Kidney (tissue), 22 donors: ENCODE results near the gene BTNL9. TPM values are rescaled to one million over a fixed set of nuclear protein-coding genes. Genes with fewer than 3 reads are reported as not detected.

ENCODE experiments used
- DNase-seq, 5 donors: peaks; one replicate each; pipeline ENCODE4 v3.0.0-alpha.2; 2013 to 2020
- FAIRE-seq: peaks from 2 replicates; lab custom pipeline; 2012; peaks lifted over from hg19 to GRCh38; lab: Jason Lieb, UNC
- H3K27ac ChIP-seq, 2 donors: one replicate each; pipeline ENCODE4 v1.7.0; 2013; ENCODE audit warnings: low read depth in 2 of 2, low read length in 2 of 2, inconsistent platforms in 1 of 2
- H3K27me3 ChIP-seq: one replicate; pipeline ENCODE4 v1.7.1; 2013; ENCODE audit warnings: low read length, inconsistent platforms; ENCODE audit not compliant: control insufficient read depth, insufficient read depth
- H3K36me3 ChIP-seq, 3 donors: one replicate each; pipeline versions ENCODE4 v1.7.0 to v1.7.1; 2013; ENCODE audit warnings: low read length in 3 of 3, control low read depth in 1 of 3, inconsistent platforms in 1 of 3; ENCODE audit not compliant: insufficient read depth in 3 of 3, control insufficient read depth in 2 of 3
- H3K4me1 ChIP-seq, 3 donors: one replicate each; pipeline versions ENCODE4 v1.7.0 to v1.7.1; 2013; ENCODE audit warnings: low read length in 3 of 3, inconsistent platforms in 1 of 3, low read depth in 1 of 3; ENCODE audit not compliant: control insufficient read depth in 2 of 3, insufficient read depth in 2 of 3
- H3K4me3 ChIP-seq, 3 donors: one replicate each; pipeline versions ENCODE4 v1.7.0 to v1.8.1; 2013; ENCODE audit warnings: low read length in 3 of 3, control low read depth in 1 of 3, inconsistent platforms in 1 of 3
- H3K9ac ChIP-seq, 3 donors: one replicate each; pipeline versions ENCODE4 v1.7.0 to v1.7.1; 2013; ENCODE audit warnings: low read length in 3 of 3, control low read depth in 1 of 3, inconsistent platforms in 1 of 3
- H3K9me3 ChIP-seq, 3 donors: one replicate each; pipeline versions ENCODE4 v1.7.0 to v1.7.1; 2013; ENCODE audit warnings: low read length in 3 of 3, control low read depth in 1 of 3, inconsistent platforms in 1 of 3; ENCODE audit not compliant: control insufficient read depth in 2 of 3, insufficient read depth in 1 of 3
- intact Hi-C: fragments of 100-400 bp; cut with DNase I; formaldehyde crosslinking; loops from one replicate; pipeline ENCODE4 v1.11.1; 2022
- long read RNA-seq, 10 donors: library from polyadenylated mRNA in 1 of 10; unstranded in 1 of 10; transcript quantifications; one replicate each; pipeline ENCODE4 v2.0.0 and lab custom pipeline, GENCODE V29; 2021 to 2026
- polyA plus RNA-seq: library from polyadenylated mRNA; stranded (reverse); fragments of 350-450 nt; fragmentation: Illumina TruSeq; extraction: RNeasy Lipid Tissue Mini Kit (QIAGEN cat#74804); gene quantifications from one replicate; pipeline ENCODE4 v1.2.3, GENCODE V29; 2014; ENCODE audit warnings: low read depth, low replicate concordance; ENCODE audit not compliant: insufficient read depth
- total RNA-seq: library from RNA; stranded (reverse); fragmentation: NEBNext Ultra II Directional; extraction: Animal tissue kit (Norgen Biotek cat#: 25700); gene quantifications from one replicate; pipeline ENCODE4 v1.2.1, GENCODE V29; 2021
- TF ChIP-seq, protein P1 (sequence below): IDR thresholded peaks from 3 replicates; pipeline ENCODE4 v1.5.1; 2012; ENCODE audit warnings: mild to moderate bottlenecking, moderate library complexity, borderline replicate concordance; ENCODE audit not compliant: insufficient read depth; ENCODE audit errors: extremely low read depth
- donor health status: control.
- donor health status: control.
- donor health status: control.
- donor health status: control.
- donor health status: control.
- donor health status: DM: yes; HTN: yes; CAD: no.
- donor health status: Normal renal cell carcinoma (clear cell type).

BTNL9 gene
- 11.9 TPM for total RNA-seq
- polyA plus RNA-seq = 8.6 TPM
- long read RNA-seq, donor 1, partial matches to known transcripts = 0 of 1 reads
- long read RNA-seq, donor 1, other reads (novel, unspliced or antisense) = 0 of 1 reads
- long read RNA-seq, donor 2, partial matches to known transcripts = 0 of 1 reads
- long read RNA-seq, donor 2, other reads (novel, unspliced or antisense) = 0 of 1 reads
- long read RNA-seq, donor 3 = 0 reads
- long read RNA-seq, donor 4 = 0 reads
- long read RNA-seq, donor 5 = 0 reads
- long read RNA-seq, donor 6 = 0 reads
- long read RNA-seq, donor 7, partial matches to known transcripts = 5 of 20 reads
- long read RNA-seq, donor 7, other reads (novel, unspliced or antisense) = 12 of 20 reads
- long read RNA-seq, donor 8, partial matches to known transcripts = 0 of 1 reads
- long read RNA-seq, donor 8, other reads (novel, unspliced or antisense) = 0 of 1 reads
- long read RNA-seq, donor 9 = 0 reads
- long read RNA-seq, donor 10, partial matches to known transcripts = 0 of 1 reads
- long read RNA-seq, donor 10, other reads (novel, unspliced or antisense) = 0 of 1 reads

DNA sequence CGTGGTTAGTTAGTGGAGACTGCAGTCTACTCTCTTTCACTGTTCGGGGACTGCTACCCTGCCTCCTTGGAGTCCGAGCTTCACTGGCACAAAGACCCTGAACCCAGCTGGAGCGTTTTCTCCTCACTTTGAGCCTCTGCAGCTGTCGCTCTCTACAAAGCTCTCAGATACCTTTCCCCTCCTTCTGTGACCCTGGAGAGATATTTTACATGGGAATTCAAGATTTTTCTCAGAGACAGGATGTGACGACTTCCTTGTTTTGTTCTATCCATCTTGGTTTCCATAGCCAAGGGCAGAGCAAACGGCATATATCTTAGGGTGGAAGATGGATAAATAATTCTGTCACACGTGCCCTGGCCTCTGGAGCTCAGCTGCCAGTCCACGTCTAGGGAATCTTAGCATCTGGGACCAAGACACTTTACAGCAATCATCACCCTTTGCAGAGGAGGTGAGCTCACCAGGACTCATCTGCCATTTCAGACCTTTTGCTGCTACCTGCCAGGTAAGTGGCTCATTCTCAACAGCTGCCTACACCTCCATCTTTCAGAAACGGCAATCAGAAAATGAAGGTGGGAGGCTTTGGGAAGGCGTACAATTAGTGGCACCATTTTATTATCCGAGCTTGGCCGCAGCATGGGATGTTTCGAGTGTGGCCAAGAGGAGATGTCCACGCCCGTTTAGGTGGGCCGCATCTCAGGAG, at the start of gene BTNL9:
TSS of gene BTNL9 (plus strand) at position 336 of the 700 bp plus-strand sequence. CDS start 5,224 bp downstream, outside the sequence.
- H3K27ac ChIP-seq = peak within 1 kb of the TSS in 1 of 2 donors; percentile 39
- no peaks in the 10 kb centered on the region for H3K36me3 ChIP-seq
- DNase-seq (peak in 3 of 5 donors; percentile 44 to 85 (median 65)), FAIRE-seq (no peak)
- peaks cover 0 to 5% (median 0%) of the 10 kb centered on the region in 3 donors for H3K4me1 ChIP-seq
- TF ChIP-seq, protein P1, sequence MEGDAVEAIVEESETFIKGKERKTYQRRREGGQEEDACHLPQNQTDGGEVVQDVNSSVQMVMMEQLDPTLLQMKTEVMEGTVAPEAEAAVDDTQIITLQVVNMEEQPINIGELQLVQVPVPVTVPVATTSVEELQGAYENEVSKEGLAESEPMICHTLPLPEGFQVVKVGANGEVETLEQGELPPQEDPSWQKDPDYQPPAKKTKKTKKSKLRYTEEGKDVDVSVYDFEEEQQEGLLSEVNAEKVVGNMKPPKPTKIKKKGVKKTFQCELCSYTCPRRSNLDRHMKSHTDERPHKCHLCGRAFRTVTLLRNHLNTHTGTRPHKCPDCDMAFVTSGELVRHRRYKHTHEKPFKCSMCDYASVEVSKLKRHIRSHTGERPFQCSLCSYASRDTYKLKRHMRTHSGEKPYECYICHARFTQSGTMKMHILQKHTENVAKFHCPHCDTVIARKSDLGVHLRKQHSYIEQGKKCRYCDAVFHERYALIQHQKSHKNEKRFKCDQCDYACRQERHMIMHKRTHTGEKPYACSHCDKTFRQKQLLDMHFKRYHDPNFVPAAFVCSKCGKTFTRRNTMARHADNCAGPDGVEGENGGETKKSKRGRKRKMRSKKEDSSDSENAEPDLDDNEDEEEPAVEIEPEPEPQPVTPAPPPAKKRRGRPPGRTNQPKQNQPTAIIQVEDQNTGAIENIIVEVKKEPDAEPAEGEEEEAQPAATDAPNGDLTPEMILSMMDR = no peak
- H3K9ac ChIP-seq = no peak within 1 kb of the TSS
- intact Hi-C loops = no loop called here
- H3K4me3 ChIP-seq = peak within 1 kb of the TSS in 2 of 3 donors; percentile 52 to 54
- H3K27me3 ChIP-seq = no peaks in the 10 kb centered on the region
- H3K9me3 ChIP-seq = no peaks in the 10 kb centered on the region

DNA sequence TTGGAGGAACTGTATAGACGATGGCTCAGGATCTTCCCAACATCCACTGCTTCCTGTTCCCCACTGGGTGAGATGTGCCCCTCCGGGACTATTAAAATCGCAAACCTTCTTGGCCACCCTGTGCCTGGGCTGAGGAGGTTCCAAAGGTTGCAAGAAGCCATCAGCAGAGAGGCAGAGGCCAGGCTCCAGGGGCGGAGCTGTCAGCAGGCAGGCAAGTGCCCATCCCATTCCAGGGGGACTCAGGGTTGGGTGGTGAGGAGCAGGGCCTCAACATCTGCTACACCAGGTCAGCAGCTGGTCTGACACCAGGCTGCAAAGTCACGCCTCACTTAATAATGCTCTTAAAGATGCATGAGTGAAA, 49.2 kb upstream of the BTNL9 start:
- intact Hi-C loops = no loop called here
- Histone ChIP-seq H3K4me3 (no peak overlapping the region), H3K9me3 (no peaks in the 10 kb centered on the region), H3K27ac (no peak overlapping the region), H3K9ac (no peak overlapping the region), H3K27me3 (no peaks in the 10 kb centered on the region), H3K36me3 (no peaks in the 10 kb centered on the region), H3K4me1 (no peaks in the 10 kb centered on the region)
- no peak for DNase-seq
- no peak for FAIRE-seq
- TF ChIP-seq, protein P1 = no peak

DNA sequence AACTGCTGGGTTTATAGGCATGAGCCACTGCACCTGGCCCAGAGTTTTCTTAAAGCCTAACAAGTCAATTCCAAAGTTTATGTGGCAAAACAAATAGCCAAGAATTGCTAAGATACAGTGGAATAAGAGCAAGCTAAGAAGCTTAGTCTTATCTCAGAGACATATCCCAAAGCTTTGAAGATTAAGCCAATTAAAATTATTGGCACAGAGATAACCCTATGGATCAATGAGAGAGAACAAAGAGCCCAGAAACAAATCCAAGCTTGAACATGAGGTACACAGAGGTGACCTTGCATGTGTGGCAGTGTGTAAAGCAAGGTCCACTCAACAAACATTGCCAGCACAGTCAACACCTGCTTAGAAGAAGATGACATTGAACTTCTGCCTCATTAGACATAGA, 38.1 kb upstream of the BTNL9 start:
- Histone ChIP-seq H3K4me1 (no peaks in the 10 kb centered on the region), H3K27me3 (no peaks in the 10 kb centered on the region), H3K4me3 (no peak overlapping the region), H3K36me3 (no peaks in the 10 kb centered on the region), H3K27ac (no peak overlapping the region), H3K9me3 (no peaks in the 10 kb centered on the region), H3K9ac (no peak overlapping the region)
- FAIRE-seq (no peak), DNase-seq (no peak)
- TF ChIP-seq, protein P1 = no peak
- intact Hi-C loops = no loop called here
